GM06990 (cell line): ENCODE results near the gene SLC25A25.

ENCODE experiments used
- DNase-seq: peaks from one replicate; pipeline ENCODE4 v3.0.0-alpha.2; 2011; ENCODE audit not compliant: insufficient read length; ENCODE audit errors: extremely low read depth
- H3K27me3 ChIP-seq: replicated peaks from 2 replicates; pipeline ENCODE4 v1.6.0; 2011; ENCODE audit warnings: low read length; ENCODE audit not compliant: control insufficient read depth, insufficient read depth
- H3K36me3 ChIP-seq: 2 replicates; pipeline ENCODE4 v1.5.1; 2011; ENCODE audit warnings: low read length; ENCODE audit not compliant: control insufficient read depth, insufficient read depth
- H3K4me3 ChIP-seq: replicated peaks from 2 replicates; pipeline ENCODE4 v1.5.1; 2011; ENCODE audit warnings: low read depth, mild to moderate bottlenecking, control low read depth, low read length
- CTCF ChIP-seq: IDR thresholded peaks from 2 replicates; pipeline ENCODE4 v1.5.1; 2011; ENCODE audit warnings: low read length, control low read depth, mild to moderate bottlenecking, inconsistent platforms; ENCODE audit not compliant: insufficient read depth, poor library complexity, severe bottlenecking

SLC25A25 gene

GRCh38 chr9:128025736-128026135 lies 42.3 kb upstream of the SLC25A25 start:
- H3K36me3 ChIP-seq: no peaks in the 10 kb centered on the region
- no peaks in the 10 kb centered on the region for H3K27me3 ChIP-seq
- no peak for TF ChIP-seq CTCF
- no peak overlapping the region for H3K4me3 ChIP-seq
- DNase-seq: no peak

- TF ChIP-seq CTCF: no peak
- Histone ChIP-seq H3K4me3 (no peak overlapping the region), H3K36me3 (no peaks in the 10 kb centered on the region), H3K27me3 (no peaks in the 10 kb centered on the region)
- peak; percentile 71 for DNase-seq
Measured at GRCh38 chr9:128026255-128026772, 41.7 kb upstream of the SLC25A25 start.

GRCh38 chr9:128026773-128027541 lies 41.1 kb upstream of the SLC25A25 start:
- no peak for TF ChIP-seq CTCF
- Histone ChIP-seq H3K36me3 (no peaks in the 10 kb centered on the region), H3K27me3 (no peaks in the 10 kb centered on the region), H3K4me3 (no peak overlapping the region)
- peak; percentile 64 for DNase-seq

- no peak overlapping the region for H3K4me3 ChIP-seq
- TF ChIP-seq CTCF: no peak
- H3K36me3 ChIP-seq: no peaks in the 10 kb centered on the region
- DNase-seq: no peak
- H3K27me3 ChIP-seq: no peaks in the 10 kb centered on the region
Measured at GRCh38 chr9:128027705-128028104, 40.3 kb upstream of the SLC25A25 start.

- no peak for TF ChIP-seq CTCF
- DNase-seq: no peak
- Histone ChIP-seq H3K27me3 (no peaks in the 10 kb centered on the region), H3K4me3 (no peak overlapping the region), H3K36me3 (no peaks in the 10 kb centered on the region)
Measured at GRCh38 chr9:128033609-128034008, 34.4 kb upstream of the SLC25A25 start.
